Ectodermal cell (in vitro differentiated cells): ENCODE results near the gene AMDHD2.
A peak's percentile ranks its signal among the peaks of the same experiment; 100 is the strongest.

Experiments
- H3K27ac ChIP-seq: 2 replicates; pipeline ENCODE4 v1.7.0; 2013; ENCODE audit warnings: mild to moderate bottlenecking, low read depth, low read length; ENCODE audit not compliant: insufficient read depth, poor library complexity, severe bottlenecking
- H3K27me3 ChIP-seq: 2 replicates; pipeline ENCODE4 v1.7.0; 2013; ENCODE audit warnings: mild to moderate bottlenecking, low read length; ENCODE audit not compliant: insufficient read depth, control insufficient read depth, poor library complexity, severe bottlenecking
- H3K36me3 ChIP-seq: one replicate; pipeline ENCODE4 v1.7.0; 2013; ENCODE audit warnings: low read length; ENCODE audit not compliant: control insufficient read depth, insufficient read depth
- H3K4me1 ChIP-seq: one replicate; pipeline ENCODE4 v1.7.0; 2013; ENCODE audit warnings: low read length; ENCODE audit not compliant: control insufficient read depth, insufficient read depth
- H3K4me3 ChIP-seq: 2 replicates; pipeline ENCODE4 v1.7.0; 2013; ENCODE audit warnings: low read depth, low read length, control low read depth; ENCODE audit not compliant: insufficient read depth
- H3K9me3 ChIP-seq: 2 replicates; pipeline ENCODE4 v1.7.0; 2013; ENCODE audit warnings: mild to moderate bottlenecking, low read length, moderate library complexity; ENCODE audit not compliant: control insufficient read depth
- WGBS, 2 experiments: methylation state at CpG; one replicate each; pipeline ENCODE4 v1.1.7; 2013; ENCODE audit warnings: missing lambda C conversion rate in 2 of 2; 5-methylcytosine and 5-hydroxymethylcytosine counted together

AMDHD2 gene

GRCh38 chr16:2511128-2511800, 8.9 kb upstream of the AMDHD2 start:
- Histone ChIP-seq H3K4me3 (no peak overlapping the region), H3K27me3 (no peaks in the 10 kb centered on the region), H3K36me3 (no peaks in the 10 kb centered on the region), H3K27ac (no peak overlapping the region), H3K4me1 (peaks cover 37% of the 10 kb centered on the region), H3K9me3 (no peaks in the 10 kb centered on the region)
- WGBS, 2 experiments, result 59% methylated on average over 24 of the region's 24 CpGs

GRCh38 chr16:2511996-2512734, 8.0 kb upstream of the AMDHD2 start:
- 83 to 86% methylated on average over 17 of the region's 17 CpGs for WGBS, 2 experiments
- no peak overlapping the region for H3K4me3 ChIP-seq
- H3K36me3 ChIP-seq, result no peaks in the 10 kb centered on the region
- H3K27me3 ChIP-seq, result no peaks in the 10 kb centered on the region
- no peaks in the 10 kb centered on the region for H3K9me3 ChIP-seq
- no peak overlapping the region for H3K27ac ChIP-seq
- peaks cover 41% of the 10 kb centered on the region for H3K4me1 ChIP-seq

GRCh38 chr16:2512735-2513404, 7.3 kb upstream of the AMDHD2 start:
- Histone ChIP-seq H3K4me1 (peaks cover 41% of the 10 kb centered on the region), H3K27me3 (no peaks in the 10 kb centered on the region), H3K27ac (peak overlapping the region; percentile 94), H3K9me3 (no peaks in the 10 kb centered on the region), H3K36me3 (no peaks in the 10 kb centered on the region), H3K4me3 (peak overlapping the region; percentile 90)
- WGBS, 2 experiments, result 49 to 53% methylated on average over 15 of the region's 15 CpGs

GRCh38 chr16:2513405-2514332, 6.5 kb upstream of the AMDHD2 start, which contains the start of gene ATP6V0C:
Gene ATP6V0C, plus strand, starts transcription at chr16:2513952. Its CDS starts 152 bp downstream, at chr16:2514104.
- Histone ChIP-seq H3K36me3 (no peaks in the 10 kb centered on the region), H3K9me3 (no peaks in the 10 kb centered on the region), H3K4me1 (peaks cover 41% of the 10 kb centered on the region), H3K4me3 (peak within 1 kb of the TSS; percentile 90), H3K27me3 (no peaks in the 10 kb centered on the region), H3K27ac (peak within 1 kb of the TSS; percentile 94)
- 1% methylated on average over 122 of the region's 122 CpGs for WGBS, 2 experiments

GRCh38 chr16:2514333-2515179, 5.6 kb upstream of the AMDHD2 start:
- WGBS, 2 experiments, result 2 to 3% methylated on average over 63 of the region's 63 CpGs
- no peaks in the 10 kb centered on the region for H3K36me3 ChIP-seq
- H3K27ac ChIP-seq, result peak overlapping the region; percentile 94
- peaks cover 41% of the 10 kb centered on the region for H3K4me1 ChIP-seq
- H3K4me3 ChIP-seq, result peak overlapping the region; percentile 90
- H3K9me3 ChIP-seq, result no peaks in the 10 kb centered on the region
- no peaks in the 10 kb centered on the region for H3K27me3 ChIP-seq

GRCh38 chr16:2515180-2515851, 4.9 kb upstream of the AMDHD2 start:
- H3K9me3 ChIP-seq, result no peaks in the 10 kb centered on the region
- H3K36me3 ChIP-seq, result no peaks in the 10 kb centered on the region
- H3K27ac ChIP-seq, result no peak overlapping the region
- no peaks in the 10 kb centered on the region for H3K27me3 ChIP-seq
- peaks cover 41% of the 10 kb centered on the region for H3K4me1 ChIP-seq
- peak overlapping the region; percentile 90 for H3K4me3 ChIP-seq
- 66 to 71% methylated on average over 12 to 14 of the region's 14 CpGs for WGBS, 2 experiments

GRCh38 chr16:2516391-2517240, 3.6 kb upstream of the AMDHD2 start:
- Histone ChIP-seq H3K4me3 (no peak overlapping the region), H3K27me3 (no peaks in the 10 kb centered on the region), H3K4me1 (peaks cover 42% of the 10 kb centered on the region), H3K9me3 (no peaks in the 10 kb centered on the region), H3K27ac (no peak overlapping the region), H3K36me3 (no peaks in the 10 kb centered on the region)
- WGBS, 2 experiments, result 85 to 86% methylated on average over 11 of the region's 11 CpGs

GRCh38 chr16:2517954-2518605, 2.1 kb upstream of the AMDHD2 start:
- Histone ChIP-seq H3K36me3 (no peaks in the 10 kb centered on the region), H3K27ac (no peak overlapping the region), H3K27me3 (no peaks in the 10 kb centered on the region), H3K4me1 (peaks cover 28% of the 10 kb centered on the region), H3K9me3 (no peaks in the 10 kb centered on the region), H3K4me3 (no peak overlapping the region)
- WGBS, 2 experiments, result 92 to 93% methylated on average over 12 of the region's 12 CpGs
